ENCODE measurements around the gene APOBEC3B. TPM values are rescaled to one million over a fixed set of nuclear protein-coding genes. Genes with fewer than 3 reads are reported as not detected.
"Not testable (repeated sequence)": the region's sequence is repeated elsewhere in the genome, so short reads cannot be mapped to it uniquely, and the experiment has no call there.

The APOBEC3B gene
- total RNA-seq, 2 experiments from 2014 or later = 1.7 to 31.9 TPM

- intact Hi-C loops (cut with micrococcal nuclease; ENCODE audit: unreplicated experiment) = no loop called here
- TF ChIP-seq, protein P1, sequence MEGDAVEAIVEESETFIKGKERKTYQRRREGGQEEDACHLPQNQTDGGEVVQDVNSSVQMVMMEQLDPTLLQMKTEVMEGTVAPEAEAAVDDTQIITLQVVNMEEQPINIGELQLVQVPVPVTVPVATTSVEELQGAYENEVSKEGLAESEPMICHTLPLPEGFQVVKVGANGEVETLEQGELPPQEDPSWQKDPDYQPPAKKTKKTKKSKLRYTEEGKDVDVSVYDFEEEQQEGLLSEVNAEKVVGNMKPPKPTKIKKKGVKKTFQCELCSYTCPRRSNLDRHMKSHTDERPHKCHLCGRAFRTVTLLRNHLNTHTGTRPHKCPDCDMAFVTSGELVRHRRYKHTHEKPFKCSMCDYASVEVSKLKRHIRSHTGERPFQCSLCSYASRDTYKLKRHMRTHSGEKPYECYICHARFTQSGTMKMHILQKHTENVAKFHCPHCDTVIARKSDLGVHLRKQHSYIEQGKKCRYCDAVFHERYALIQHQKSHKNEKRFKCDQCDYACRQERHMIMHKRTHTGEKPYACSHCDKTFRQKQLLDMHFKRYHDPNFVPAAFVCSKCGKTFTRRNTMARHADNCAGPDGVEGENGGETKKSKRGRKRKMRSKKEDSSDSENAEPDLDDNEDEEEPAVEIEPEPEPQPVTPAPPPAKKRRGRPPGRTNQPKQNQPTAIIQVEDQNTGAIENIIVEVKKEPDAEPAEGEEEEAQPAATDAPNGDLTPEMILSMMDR (conservative IDR thresholded peaks at IDR 0.05; ENCODE audit: low read length) = no peak
- no peaks in the 10 kb centered on the region for H4K20me1 ChIP-seq (ENCODE audit: insufficient read depth, low read length)
- no peak overlapping the region for H3K27ac ChIP-seq (ENCODE audit: low read depth, low read length, poor library complexity, severe bottlenecking)
- H3K36me3 ChIP-seq (ENCODE audit: insufficient read depth, low read length) = no peaks in the 10 kb centered on the region
- H3K9me3 ChIP-seq (ENCODE audit: low read length) = no peaks in the 10 kb centered on the region
- H3K4me2 ChIP-seq (ENCODE audit: low read length) = 0 out of 2 replicates have a peak overlapping the region, but pooled peaks have one; percentile 31
- no peaks in the 10 kb centered on the region for H3K9me2 ChIP-seq (ENCODE audit: insufficient read depth, low read length)
- H2AFZ ChIP-seq (ENCODE audit: low read length) = no peak overlapping the region; the same call in 1 of the 2 replicates
- no peak overlapping the region for H3K4me3 ChIP-seq (ENCODE audit: low read depth, low read length, poor library complexity, severe bottlenecking)
- ChIA-PET CTCF (ENCODE audit: unreplicated experiment) (no interaction called here), POLR2A (no interaction called here)
- peaks cover 22% of the 10 kb centered on the region for H3K4me1 ChIP-seq (ENCODE audit: insufficient read depth, low read length, poor library complexity, severe bottlenecking)
- no TSS peak for BruUV-seq (replicated peaks)
- no peak for DNase-seq (ENCODE audit: low spot score)
- H3K79me2 ChIP-seq (ENCODE audit: insufficient read depth, low read depth, low read length) = no peaks in the 10 kb centered on the region
These were observed 57.4 kb downstream of the APOBEC3B start for GRCh38 chr22:39039306-39040126.

GRCh38 chr22:39040155-39040537 lies 58.0 kb downstream of the APOBEC3B start:
- peak overlapping the region; percentile 64 for H3K4me3 ChIP-seq (ENCODE audit: low read depth, low read length, poor library complexity, severe bottlenecking)
- CTCF ChIA-PET (ENCODE audit: unreplicated experiment); H3K79me2 ChIP-seq (ENCODE audit: insufficient read depth, low read depth, low read length); H3K9me3 ChIP-seq (ENCODE audit: low read length); H3K36me3 ChIP-seq (ENCODE audit: insufficient read depth, low read length); POLR2A ChIA-PET; H4K20me1 ChIP-seq (ENCODE audit: insufficient read depth, low read length); DNase-seq (ENCODE audit: low spot score); intact Hi-C loops (cut with micrococcal nuclease; ENCODE audit: unreplicated experiment); BruUV-seq (replicated peaks); H3K9me2 ChIP-seq (ENCODE audit: insufficient read depth, low read length): not testable (repeated sequence)
- H3K4me1 ChIP-seq (ENCODE audit: insufficient read depth, low read length, poor library complexity, severe bottlenecking) = peaks cover 24% of the 10 kb centered on the region
- peak overlapping the region; percentile 54 for H3K27ac ChIP-seq (ENCODE audit: low read depth, low read length, poor library complexity, severe bottlenecking)
- peak overlapping the region; percentile 31; the same call in 1 of the 2 replicates for H3K4me2 ChIP-seq (ENCODE audit: low read length)
- H2AFZ ChIP-seq (ENCODE audit: low read length) = peak overlapping the region; percentile 69; the same call in 1 of the 2 replicates

DNA sequence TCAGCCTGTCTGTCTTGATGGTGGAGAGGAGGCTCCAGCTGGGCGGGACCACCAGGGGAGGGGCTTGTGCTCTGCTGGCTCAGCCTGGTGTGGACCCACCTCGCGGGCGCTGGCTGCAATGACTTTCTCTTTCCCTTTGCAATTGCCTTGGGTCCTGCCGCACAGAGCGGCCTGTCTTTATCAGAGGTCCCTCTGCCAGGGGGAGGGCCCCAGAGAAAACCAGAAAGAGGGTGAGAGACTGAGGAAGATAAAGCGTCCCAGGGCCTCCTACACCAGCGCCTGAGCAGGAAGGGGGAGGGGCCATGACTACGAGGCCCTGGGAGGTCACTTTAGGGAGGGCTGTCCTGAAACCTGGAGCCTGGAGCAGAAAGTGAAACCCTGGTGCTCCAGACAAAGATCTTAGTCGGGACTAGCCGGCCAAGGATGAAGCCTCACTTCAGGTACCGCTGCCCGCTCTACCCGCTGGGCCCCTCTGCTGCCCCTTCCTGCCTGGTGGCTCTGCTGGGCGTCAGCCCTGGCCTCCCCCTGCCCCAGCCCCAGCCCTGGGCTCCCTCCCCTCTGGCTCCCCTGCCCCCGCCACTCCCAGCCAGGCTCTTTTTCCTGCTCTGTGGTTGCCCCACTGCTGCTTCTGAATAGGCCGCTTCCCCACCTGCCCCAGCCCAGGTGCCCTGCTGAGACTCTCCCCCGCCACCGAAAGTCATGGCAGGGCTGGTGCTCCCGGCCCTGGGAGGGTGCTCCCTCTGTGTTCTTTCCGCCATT lies 58.6 kb downstream of the APOBEC3B start, which contains the start of gene APOBEC3F:
TSS of gene APOBEC3F (plus strand) at position 327 of the 759 bp plus-strand sequence. CDS start at position 424, 97 bp downstream.
- H3K79me2 ChIP-seq (ENCODE audit: insufficient read depth, low read depth, low read length); H3K9me2 ChIP-seq (ENCODE audit: insufficient read depth, low read length); CTCF ChIA-PET (ENCODE audit: unreplicated experiment); BruUV-seq (replicated peaks); H4K20me1 ChIP-seq (ENCODE audit: insufficient read depth, low read length); intact Hi-C loops (cut with micrococcal nuclease; ENCODE audit: unreplicated experiment); H3K36me3 ChIP-seq (ENCODE audit: insufficient read depth, low read length); H3K9me3 ChIP-seq (ENCODE audit: low read length); POLR2A ChIA-PET: not testable (repeated sequence)
- peak; percentile 51 for DNase-seq (ENCODE audit: low spot score)
- peak within 1 kb of the TSS; percentile 73 for H3K4me2 ChIP-seq (ENCODE audit: low read length)
- peak within 1 kb of the TSS; percentile 54 for H3K27ac ChIP-seq (ENCODE audit: low read depth, low read length, poor library complexity, severe bottlenecking)
- H3K4me3 ChIP-seq (ENCODE audit: low read depth, low read length, poor library complexity, severe bottlenecking) = peak within 1 kb of the TSS; percentile 64
- peaks cover 29% of the 10 kb centered on the region for H3K4me1 ChIP-seq (ENCODE audit: insufficient read depth, low read length, poor library complexity, severe bottlenecking)
- peak within 1 kb of the TSS; percentile 69; the same call in 1 of the 2 replicates for H2AFZ ChIP-seq (ENCODE audit: low read length)

Measured in OCI-LY7 (cell line).